NCI-H774 (cell line): ENCODE results near the gene UQCC5.
A peak's percentile ranks its signal among the peaks of the same experiment; 100 is the strongest.

Experiments used
- DNase-seq: peaks from one replicate; lab custom pipeline; 2025; lab: John Stamatoyannopoulos, UW

Gene UQCC5

DNA sequence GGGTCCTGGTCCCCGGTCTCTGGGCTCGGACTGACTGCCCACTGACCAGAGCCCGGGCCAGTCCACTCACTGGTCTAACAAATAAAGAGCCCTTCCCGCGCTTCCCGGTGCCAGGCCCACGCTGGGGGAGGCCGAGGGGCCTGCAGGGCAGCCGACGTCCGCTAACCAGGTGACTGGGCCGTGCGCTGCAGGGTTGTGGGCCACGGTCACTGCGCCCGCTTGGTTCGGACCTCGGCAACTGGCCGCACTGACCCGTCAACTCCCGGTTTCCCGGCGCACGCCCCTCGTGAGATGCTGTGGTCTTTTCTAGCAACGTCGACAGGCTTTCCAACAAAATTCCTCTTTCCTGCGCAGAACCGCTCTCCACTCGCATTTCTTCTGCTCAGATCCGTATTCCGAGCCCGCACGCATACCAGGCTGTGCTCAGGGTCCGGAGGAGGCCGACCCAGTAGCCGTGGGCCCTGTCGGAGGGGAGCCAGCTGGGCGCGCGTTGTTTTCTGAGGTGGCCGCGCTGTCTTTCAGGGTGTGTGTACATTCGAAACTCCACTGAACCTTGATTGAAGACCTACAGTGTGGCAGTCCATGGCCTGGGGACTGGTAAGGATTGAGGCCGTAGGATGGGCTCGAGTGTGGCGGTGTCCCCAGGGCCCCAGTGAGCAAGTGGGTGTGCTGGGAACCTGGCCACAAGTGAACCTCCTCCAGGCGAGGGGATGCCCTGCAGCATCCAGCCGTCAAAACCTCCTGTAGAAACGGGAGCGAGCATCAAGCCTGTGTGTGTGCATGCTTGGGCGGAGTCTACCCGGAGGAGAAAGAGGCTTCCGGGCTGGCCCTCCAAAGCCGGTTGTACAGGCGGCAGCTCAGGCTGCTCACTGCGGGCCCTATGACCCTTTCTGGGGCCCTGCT, 1.9 kb upstream of the UQCC5 start:
- DNase-seq = peak; percentile 12

DNA sequence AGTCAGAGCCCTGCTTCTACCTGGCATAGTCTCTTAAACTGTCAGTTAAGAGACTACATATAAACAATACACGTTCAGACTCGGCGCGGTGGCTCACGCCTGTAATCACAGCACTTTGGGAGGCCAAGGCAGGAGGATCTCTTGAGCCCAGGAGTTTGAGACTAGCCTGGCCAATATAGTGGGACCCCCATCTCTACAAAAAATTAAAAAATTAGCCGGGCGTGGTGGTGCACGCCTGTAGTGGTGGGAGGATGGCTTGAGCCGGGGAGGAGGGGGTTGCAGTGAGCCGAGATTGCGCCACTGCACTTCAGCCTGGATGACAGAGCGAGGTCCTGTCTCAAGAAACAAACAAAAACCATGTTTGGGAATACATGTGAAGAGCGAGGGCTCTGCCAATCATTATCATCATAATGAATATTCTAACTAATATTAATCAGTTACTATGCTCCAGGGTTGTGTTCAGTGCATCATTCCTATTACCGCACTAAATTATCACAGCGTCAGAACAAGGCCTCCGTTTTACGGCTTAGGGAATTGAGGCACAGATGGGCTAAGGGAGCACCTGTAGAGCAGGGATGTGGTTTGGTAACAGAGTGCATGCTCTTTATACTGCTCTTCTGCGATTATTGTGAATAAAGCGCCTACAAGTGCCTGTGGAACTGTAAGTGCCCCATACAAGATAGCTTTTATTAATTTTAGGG, 844 bp upstream of the UQCC5 start:
- DNase-seq = no peak

DNA sequence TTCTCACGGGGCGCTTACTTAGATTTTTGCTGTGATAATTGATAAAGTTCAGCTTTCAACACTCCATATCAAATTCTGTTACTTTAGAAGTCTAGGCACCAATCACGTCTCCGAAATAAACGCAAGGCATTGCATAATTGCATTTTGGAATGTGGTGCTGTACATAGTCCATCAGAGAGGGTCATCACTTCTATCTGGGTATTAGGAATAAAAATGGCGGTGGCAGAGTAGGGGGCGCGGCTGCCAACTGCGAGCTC, 365 bp upstream of the UQCC5 start:
- DNase-seq = no peak

- DNase-seq = no peak
These were observed 788 bp downstream of the UQCC5 start for GRCh38 chr3:52537165-52537620.

DNA sequence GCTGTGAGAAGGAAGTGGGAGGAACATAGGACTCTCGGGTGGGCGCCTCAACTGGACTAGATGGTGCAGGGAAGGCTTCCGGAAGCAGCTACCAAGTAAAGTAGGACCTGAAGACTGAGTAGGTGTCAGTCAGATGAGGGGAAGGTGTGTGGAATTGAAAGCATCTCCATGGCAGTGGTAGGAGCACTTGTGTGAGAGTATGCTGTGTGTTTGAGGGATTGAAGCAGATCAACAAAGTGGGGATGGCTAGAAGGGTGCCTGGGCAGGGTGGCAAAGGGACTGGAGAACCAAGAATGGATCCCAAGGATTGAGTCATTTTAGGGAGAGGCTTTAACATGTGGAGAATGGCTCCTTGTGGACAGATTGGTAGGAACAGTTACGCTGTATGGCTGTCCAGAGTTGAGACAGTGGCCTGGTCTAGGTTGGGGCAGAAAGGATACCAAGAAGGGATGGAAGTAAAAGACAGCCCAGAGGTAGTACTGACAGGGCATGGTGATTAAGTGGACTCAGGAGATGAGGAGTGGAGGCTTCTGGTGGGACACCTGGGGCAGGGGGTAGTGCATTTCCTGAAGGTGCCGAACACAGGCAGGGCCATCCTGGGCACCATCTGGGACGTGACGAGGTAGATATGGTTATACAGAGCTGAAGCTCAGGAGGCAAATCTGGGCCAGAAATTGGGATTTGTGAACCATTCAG, 1.5 kb downstream of the UQCC5 start:
- DNase-seq = no peak

GRCh38 chr3:52539010-52539653, 2.7 kb downstream of the UQCC5 start:
- DNase-seq = no peak

DNA sequence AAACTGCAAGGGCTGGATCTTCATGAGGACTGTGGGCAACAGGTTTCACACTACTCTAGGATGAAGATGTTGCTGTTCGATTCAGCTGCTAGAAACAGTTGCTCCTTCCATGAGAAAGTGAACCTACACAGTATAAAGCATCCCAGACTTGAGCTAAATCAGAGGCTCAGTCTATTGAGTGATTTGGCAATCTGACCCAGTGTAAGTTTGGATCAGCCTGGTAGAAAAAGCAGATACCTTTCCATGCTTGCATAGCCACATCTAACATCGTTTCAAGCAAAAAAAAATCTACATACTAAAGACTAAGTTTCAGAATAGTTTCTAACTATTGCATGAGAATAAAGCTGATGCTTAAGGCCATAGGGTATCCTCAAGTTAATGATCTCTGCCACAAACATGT, 4.6 kb downstream of the UQCC5 start:
- DNase-seq = no peak

- DNase-seq = no peak
These were observed 8.5 kb downstream of the UQCC5 start for GRCh38 chr3:52544937-52545336.

- DNase-seq = no peak
These were observed 9.9 kb downstream of the UQCC5 start for GRCh38 chr3:52546111-52546901.

GRCh38 chr3:52547143-52547542, 10.7 kb downstream of the UQCC5 start:
- no peak for DNase-seq

DNA sequence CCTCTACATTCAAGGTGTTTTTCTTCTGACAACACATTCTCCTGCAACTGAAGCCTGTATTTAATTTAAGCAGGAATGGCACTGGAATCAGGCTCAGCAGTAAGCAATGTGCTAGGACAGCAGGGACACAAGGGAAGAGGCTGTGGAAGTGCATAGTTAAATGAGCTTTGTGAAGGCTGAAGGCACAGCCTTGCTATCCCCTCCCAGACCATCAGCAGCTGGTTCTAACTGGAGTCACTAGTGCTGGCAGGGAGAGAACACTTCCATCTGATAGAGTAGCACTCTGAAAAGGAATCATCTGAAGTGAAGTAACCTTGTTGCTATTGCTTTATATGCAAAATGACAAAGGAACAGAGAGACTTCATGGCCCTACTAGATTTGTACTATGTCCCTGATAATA, 14.7 kb downstream of the UQCC5 start:
- no peak for DNase-seq

DNA sequence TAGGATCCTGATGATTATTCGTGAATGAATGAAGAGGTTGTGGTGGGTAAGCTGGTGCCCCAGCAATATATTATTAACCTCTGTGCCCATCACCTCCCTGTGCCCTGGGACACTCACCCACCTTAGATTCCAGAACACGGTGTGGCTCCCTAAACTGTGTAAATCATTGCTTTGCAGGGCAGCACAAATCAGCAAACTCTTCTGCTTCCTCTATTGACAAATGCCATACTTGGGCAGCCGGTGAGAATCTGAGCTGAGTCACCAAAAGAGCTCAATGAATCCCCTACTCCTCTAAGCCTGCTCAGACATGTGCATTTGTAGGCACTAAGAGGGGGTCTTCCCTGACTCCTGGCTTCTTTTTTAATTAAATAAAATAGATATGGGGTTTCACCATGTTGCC, 15.7 kb downstream of the UQCC5 start:
- DNase-seq = no peak

DNA sequence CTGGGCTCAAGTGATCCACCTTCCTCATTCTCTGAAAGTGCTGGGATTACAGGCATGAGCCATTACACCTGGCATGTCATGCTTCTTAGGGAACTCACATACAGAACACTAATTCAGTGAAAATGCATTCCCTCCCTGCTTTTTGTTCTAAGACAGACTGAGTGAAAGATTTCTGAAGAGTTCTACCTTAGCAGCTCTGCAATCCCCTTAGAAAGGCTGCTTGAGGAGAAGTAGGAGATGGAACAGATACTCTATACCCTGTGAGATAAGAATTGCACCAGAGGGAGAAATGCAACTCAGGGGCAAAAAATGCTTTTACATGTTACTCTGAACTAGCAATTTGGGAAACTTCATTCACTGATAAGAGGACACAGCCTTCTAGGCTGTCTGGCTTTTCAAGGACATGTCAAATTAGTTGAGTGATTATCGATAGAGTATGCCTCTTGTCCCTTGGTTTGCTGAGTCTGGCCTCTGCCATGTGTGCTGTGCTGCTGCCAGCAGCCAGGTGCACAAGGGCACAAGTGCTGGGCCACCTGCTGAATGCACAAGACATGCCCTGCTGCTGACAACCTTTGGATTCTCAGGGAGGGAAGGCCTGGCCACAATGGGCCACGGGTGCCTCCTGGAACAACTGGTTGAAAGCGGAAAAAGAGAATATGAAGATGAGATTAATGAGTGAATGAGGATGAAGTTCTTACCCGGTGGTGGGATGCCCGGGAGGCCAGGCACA, 17.8 kb downstream of the UQCC5 start:
- peak; percentile 64 for DNase-seq

GRCh38 chr3:52555056-52555455, 18.7 kb downstream of the UQCC5 start:
- DNase-seq = peak; percentile 9

- no peak for DNase-seq
These were observed 20.9 kb downstream of the UQCC5 start for GRCh38 chr3:52557011-52557960.

- no peak for DNase-seq
These were observed 22.0 kb downstream of the UQCC5 start for GRCh38 chr3:52558436-52558835.

- no peak for DNase-seq
These were observed 24.8 kb downstream of the UQCC5 start for GRCh38 chr3:52561028-52561747.

GRCh38 chr3:52563984-52564383, 27.6 kb downstream of the UQCC5 start:
- no peak for DNase-seq

GRCh38 chr3:52568069-52568468, 31.7 kb downstream of the UQCC5 start:
- no peak for DNase-seq
